GM12801 (cell line): Measurements from ENCODE around the gene COL5A1.

ENCODE experiments used
- CTCF ChIP-seq: IDR thresholded peaks from one replicate; pipeline ENCODE4 v1.5.1; 2011; ENCODE audit warnings: control low read depth; ENCODE audit not compliant: insufficient read length; ENCODE audit errors: extremely low read depth

COL5A1 gene

DNA sequence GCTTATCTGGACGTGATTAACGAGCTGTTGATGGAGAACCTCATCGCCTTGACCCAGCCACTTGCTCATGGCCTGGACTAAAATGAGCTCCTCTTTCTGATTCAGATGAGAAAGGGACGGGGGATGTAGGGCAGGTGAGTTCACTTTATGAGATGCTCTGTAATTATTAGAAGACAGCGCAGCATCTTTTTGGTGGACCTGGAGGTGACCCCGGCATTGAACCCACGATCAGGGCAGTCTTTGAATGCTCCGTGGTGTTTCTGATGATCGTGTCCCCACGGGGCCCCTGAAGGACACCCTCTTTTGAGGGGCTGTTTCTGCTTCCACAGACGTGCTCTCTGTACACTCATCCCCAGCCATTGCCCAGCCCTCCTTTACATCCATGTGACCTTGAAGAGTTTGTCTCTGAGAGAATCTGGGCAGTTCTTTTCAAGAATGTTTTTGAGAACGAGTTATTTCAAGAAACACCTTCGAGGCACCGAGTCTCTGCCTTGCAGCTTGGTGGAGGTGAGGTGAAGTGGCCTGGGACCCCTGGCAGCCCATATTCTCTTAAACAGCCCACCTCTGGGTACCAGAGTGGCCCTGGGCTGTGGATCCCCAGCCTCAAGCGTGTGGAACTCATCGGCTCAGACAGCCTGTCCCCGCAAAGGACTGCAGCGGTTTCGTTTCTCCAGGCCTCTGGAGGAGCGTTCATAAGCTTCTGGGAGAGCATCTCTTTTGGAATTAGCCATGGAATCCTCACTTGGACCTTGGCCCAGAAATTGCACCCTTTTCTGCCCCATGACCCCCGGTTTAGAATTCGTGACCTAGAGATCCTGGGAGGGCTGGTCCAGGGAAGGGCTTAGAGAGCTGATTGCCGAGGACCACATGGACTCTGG is 50.3 kb downstream of the COL5A1 start:
- no peak for TF ChIP-seq CTCF

DNA sequence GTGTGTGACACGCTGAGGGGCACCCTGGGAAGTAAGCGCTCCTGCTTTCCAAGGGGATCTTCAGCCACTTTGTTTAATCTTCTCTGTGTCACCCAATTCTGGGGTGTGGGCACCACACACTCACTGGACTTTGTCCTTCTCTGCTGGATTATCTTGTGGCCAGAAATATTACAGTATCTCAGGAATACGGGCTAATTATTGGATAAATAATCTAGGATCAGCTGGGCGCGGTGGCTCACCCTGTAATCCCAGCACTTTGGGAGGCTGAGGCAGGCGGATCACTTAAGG is 50.9 kb downstream of the COL5A1 start:
- no peak for TF ChIP-seq CTCF

GRCh38 chr9:134693011-134693410 is 51.4 kb downstream of the COL5A1 start:
- no peak for TF ChIP-seq CTCF

DNA sequence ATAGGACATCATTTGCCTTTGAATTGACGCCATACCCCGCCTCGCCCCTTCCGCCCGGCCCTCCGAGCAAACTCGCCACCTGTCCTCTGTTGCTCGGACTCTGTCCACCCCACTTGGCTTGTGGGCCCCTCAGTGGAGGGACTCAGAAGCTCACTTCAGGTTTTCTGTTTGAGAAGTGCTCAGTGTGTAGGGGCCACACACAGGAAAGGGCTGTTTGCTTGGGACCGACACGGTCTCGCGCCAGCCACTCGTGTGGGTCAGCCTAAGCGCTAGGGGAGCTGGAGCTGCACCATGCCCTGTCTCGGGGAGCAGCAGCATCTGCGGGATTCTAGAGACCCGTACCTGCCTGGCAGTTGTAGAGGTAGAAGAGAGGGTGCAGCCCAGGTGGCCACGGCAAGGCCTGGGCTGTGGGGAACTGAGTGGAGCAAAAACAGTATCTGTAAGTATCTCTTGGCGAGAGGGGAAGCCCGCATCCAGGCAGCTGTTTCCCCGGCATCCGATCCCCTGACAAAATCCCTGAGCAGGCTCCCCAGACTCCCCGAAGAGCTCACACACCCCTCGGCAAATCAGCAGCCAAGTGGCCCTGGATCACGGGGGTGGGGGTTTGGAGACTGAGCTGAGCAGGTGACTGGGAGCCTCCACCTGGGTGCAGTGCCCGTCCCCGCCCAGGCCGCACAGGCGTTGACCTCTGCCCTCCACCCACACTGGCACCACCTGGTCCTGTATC is 52.2 kb downstream of the COL5A1 start:
- no peak for TF ChIP-seq CTCF

DNA sequence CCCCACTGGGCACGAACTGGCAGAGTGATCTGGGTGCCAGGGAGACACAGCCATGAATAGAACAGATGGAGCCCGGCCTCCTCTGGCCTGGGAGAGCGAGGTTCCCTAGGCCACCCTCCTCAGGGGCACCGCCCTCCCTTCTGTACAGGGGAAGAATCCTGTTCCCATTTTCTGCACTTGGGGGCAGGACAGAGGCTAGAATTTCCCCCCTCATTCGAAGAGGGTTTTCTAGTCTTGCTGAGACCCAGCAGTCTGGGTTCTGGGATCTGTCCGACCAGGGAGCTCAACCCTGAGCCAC is 52.7 kb downstream of the COL5A1 start:
- TF ChIP-seq CTCF = no peak

- TF ChIP-seq CTCF = no peak
Measured at GRCh38 chr9:134694714-134695113, 53.1 kb downstream of the COL5A1 start.

- TF ChIP-seq CTCF = no peak
Measured at GRCh38 chr9:134695144-134695543, 53.5 kb downstream of the COL5A1 start.
